Stomach (tissue), 9 donors: ENCODE results near the gene VEPH1. TPM values are rescaled to one million over a fixed set of nuclear protein-coding genes. Genes with fewer than 3 reads are reported as not detected.
A peak's percentile ranks its signal among the peaks of the same experiment; 100 is the strongest.

Source experiments
- DNase-seq, 2 donors: peaks; one replicate each; pipeline versions ENCODE4 v3.0.0 to v3.0.0-alpha.2; 2013 to 2019
- H3K27ac ChIP-seq, 5 donors: fragments of 200-600 bp in 4 of 5; sonication (generic) in 4 of 5; one replicate each; pipeline ENCODE4 v1.5.1; 2013 to 2019; ENCODE audit warnings: mild to moderate bottlenecking in 1 of 5, moderate library complexity in 1 of 5
- H3K27me3 ChIP-seq, 3 donors: fragments of 200-600 bp; sonication (generic); one replicate each; pipeline ENCODE4 v1.5.1; 2017 to 2019; ENCODE audit warnings: mixed run types in 1 of 3
- H3K36me3 ChIP-seq, 4 donors: fragments of 200-600 bp; sonication (generic); 1 replicate in 3 of 4; 2 replicates in 1 of 4; pipeline ENCODE4 v1.5.1; 2016 to 2019
- H3K4me1 ChIP-seq, 4 donors: fragments of 200-600 bp; sonication (generic); one replicate each; pipeline ENCODE4 v1.5.1; 2016 to 2019
- H3K4me3 ChIP-seq, 4 donors: fragments of 200-600 bp; sonication (generic) in 3 of 4; one replicate each; pipeline ENCODE4 v1.5.1; 2016 to 2019; ENCODE audit warnings: mild to moderate bottlenecking in 1 of 4
- H3K9me3 ChIP-seq, 4 donors: fragments of 200-600 bp; sonication (generic); one replicate each; pipeline ENCODE4 v1.5.1; 2016 to 2019
- CTCF ChIP-seq, 7 experiments: fragments of 450-650 bp in 4 of 7; fragments of 200-600 bp in 3 of 7; sonication (generic) in 3 of 7; IDR thresholded peaks; one replicate each; pipeline ENCODE4 v1.5.1; 2016 to 2019; ENCODE audit warnings: antibody characterized with exemption in 7 of 7, control low read depth in 2 of 7, mild to moderate bottlenecking in 1 of 7
- EP300 ChIP-seq: sonication (generic); formaldehyde crosslinking; IDR thresholded peaks from one replicate; pipeline ENCODE4 v1.6.1; 2017; ENCODE audit warnings: antibody characterized with exemption
- POLR2A ChIP-seq, 4 donors: fragments of 450-650 bp; IDR thresholded peaks; one replicate each; pipeline ENCODE4 v1.6.1; 2016; ENCODE audit warnings: antibody characterized with exemption in 4 of 4, control low read depth in 2 of 4, mild to moderate bottlenecking in 1 of 4, moderate library complexity in 1 of 4
- POLR2AphosphoS5 ChIP-seq, 3 donors: sonication (generic); formaldehyde crosslinking; IDR thresholded peaks; one replicate each; pipeline ENCODE4 v1.6.1; 2016; ENCODE audit warnings: antibody characterized with exemption in 3 of 3
- WGBS, 5 donors: extraction: QIAGEN DNeasy Blood & Tissue Kit in 3 of 5; methylation state at CpG; one replicate each; pipeline versions ENCODE4 v1.1.5 to v1.1.7; 2013 to 2018; 5-methylcytosine and 5-hydroxymethylcytosine counted together
- intact Hi-C: fragments of 100-400 bp; cut with DNase I; formaldehyde crosslinking; loops from one replicate; pipeline ENCODE4 v1.15.1; 2023; ENCODE audit warnings: low total_unique reads
- polyA plus RNA-seq, 3 donors: library from polyadenylated mRNA; stranded (reverse); fragments of 200-250 nt; gene quantifications; one replicate each; pipeline ENCODE4 v1.2.3, GENCODE V29; 2013
- total RNA-seq, 5 donors: library from RNA; depleted of rRNA; stranded (reverse); fragments of >200 nt; gene quantifications; one replicate each; pipeline versions ENCODE4 v1.1.0 to v1.2.3, GENCODE V29; 2014 to 2016
- donor health status: healthy with polysubstance abuse.
- donor health status: Bipolar disorder and iron deficiency.
- donor health status: healthy.

VEPH1 gene
- total and polyA plus RNA-seq, 8 donors, result 0.58 to 9.4 (median 1.5) TPM; not detected in 1

GRCh38 chr3:157494581-157495281, 8.5 kb downstream of the VEPH1 start:
- Histone ChIP-seq H3K4me3 (no peak overlapping the region), H3K36me3 (no peaks in the 10 kb centered on the region), H3K9me3 (no peaks in the 10 kb centered on the region), H3K4me1 (peaks cover 0 to 14% (median 6%) of the 10 kb centered on the region in 4 donors), H3K27me3 (peaks cover 0 to 5% (median 0%) of the 10 kb centered on the region in 3 donors), H3K27ac (no peak overlapping the region)
- 64 to 85% (median 71%) methylated on average over 3 of the region's 3 CpGs for WGBS, 5 donors
- TF ChIP-seq CTCF (IDR thresholded peaks at IDR 0.05) (no peak), POLR2AphosphoS5 (IDR thresholded peaks at IDR 0.05) (no peak), POLR2A (IDR thresholded peaks at IDR 0.05) (no peak)
- DNase-seq, result no peak
- intact Hi-C loops, result loop anchor here (10.0 kb wide), 1 partner anchor 290 kb away; no protein-coding TSS in a partner anchor

GRCh38 chr3:157493627-157494550, 9.3 kb downstream of the VEPH1 start:
- intact Hi-C loops, result loop anchor here (10.0 kb wide), 1 partner anchor 289 kb away; no protein-coding TSS in a partner anchor
- TF ChIP-seq EP300 (no peak), CTCF (IDR thresholded peaks at IDR 0.05) (peak in 4 of 7 experiments; percentile 43 to 56 (median 45))
- H3K36me3 ChIP-seq, result no peaks in the 10 kb centered on the region
- no peaks in the 10 kb centered on the region for H3K27me3 ChIP-seq
- peaks cover 0 to 6% (median 0%) of the 10 kb centered on the region in 4 donors for H3K4me1 ChIP-seq
- 74 to 91% (median 85%) methylated on average over 5 of the region's 5 CpGs for WGBS, 5 donors
- no peak overlapping the region for H3K27ac ChIP-seq
- H3K9me3 ChIP-seq, result no peaks in the 10 kb centered on the region
- peak in 1 of 2 donors; percentile 75 for DNase-seq
- no peak overlapping the region for H3K4me3 ChIP-seq

- H3K4me3 ChIP-seq, result no peak overlapping the region
- intact Hi-C loops, result loop anchor here (10.0 kb wide), 1 partner anchor 286 kb away; no protein-coding TSS in a partner anchor
- H3K4me1 ChIP-seq, result peaks cover 0 to 5% (median 0%) of the 10 kb centered on the region in 4 donors
- no peak overlapping the region for H3K27ac ChIP-seq
- 93 to 100% (median 96%) methylated on average over 2 of the region's 2 CpGs for WGBS, 5 donors
- no peaks in the 10 kb centered on the region for H3K36me3 ChIP-seq
- no peaks in the 10 kb centered on the region for H3K9me3 ChIP-seq
- no peaks in the 10 kb centered on the region for H3K27me3 ChIP-seq
- TF ChIP-seq EP300 (no peak), POLR2A (IDR thresholded peaks at IDR 0.05) (no peak)
- DNase-seq, result no peak
These were observed 12.1 kb downstream of the VEPH1 start for GRCh38 chr3:157491136-157491535.

- Histone ChIP-seq H3K36me3 (no peaks in the 10 kb centered on the region), H3K27ac (no peak overlapping the region), H3K4me1 (peaks cover 0 to under 1% (median 0%) of the 10 kb centered on the region in 4 donors), H3K4me3 (no peak overlapping the region), H3K27me3 (no peaks in the 10 kb centered on the region), H3K9me3 (no peaks in the 10 kb centered on the region)
- TF ChIP-seq POLR2AphosphoS5 (IDR thresholded peaks at IDR 0.05), result no peak
- TF ChIP-seq POLR2A (IDR thresholded peaks at IDR 0.05), result no peak
- no peak for TF ChIP-seq CTCF (IDR thresholded peaks at IDR 0.05)
- no peak for TF ChIP-seq EP300
- no peak for DNase-seq
- intact Hi-C loops, result no loop called here
These were observed 15.1 kb downstream of the VEPH1 start for GRCh38 chr3:157488144-157488543.
